HCT116 (cell line): ENCODE data around the gene ELFN2. TPM values are rescaled to one million over a fixed set of nuclear protein-coding genes. Genes with fewer than 3 reads are reported as not detected.

Experiments
- ATAC-seq: fragments of 200-7000 bp; cut with Tn5 transposase; 2 replicates; pipeline ENCODE4 v1.9.1; 2020; ENCODE audit warnings: mild to moderate bottlenecking, moderate library complexity
- BruUV-seq: library from RNA; stranded (reverse); fragments of 400-500 nt; replicated peaks from 2 replicates; lab custom pipeline; 2021; lab: Mats Ljungman, UMichigan
- CTCF ChIA-PET: fragments of 300-600 bp; sonication (Branson Sonifier 250); formaldehyde crosslinking; loops from one replicate; lab custom pipeline; 2021; ENCODE audit warnings: antibody characterized with exemption; lab: Charles Lee
- POLR2A ChIA-PET: fragments of 300-600, 350-600 bp; sonication (Branson Sonifier 250); formaldehyde crosslinking; loops from one replicate; lab custom pipeline; 2021; ENCODE audit warnings: antibody characterized with exemption; lab: Charles Lee
- RAD21 ChIA-PET, 2 experiments: fragments of 300-600 bp; sonication (Branson Sonifier 250); formaldehyde crosslinking; loops; one replicate each; lab custom pipeline; 2023; ENCODE audit warnings: low total read pairs in 2 of 2; ENCODE audit not compliant: uncharacterized antibody in 2 of 2, unreplicated experiment in 2 of 2, low non-redundant PET in 1 of 2; lab: Charles Lee
- DNase-seq: peaks from one replicate; pipeline ENCODE4 v3.0.0-alpha.2; 2010; ENCODE audit warnings: low read depth, low spot score
- H2AFZ ChIP-seq: fragments of 200-600 bp; shearing (Covaris generic), sonication (generic); 2 replicates; pipeline ENCODE4 v1.6.1; 2017; ENCODE audit warnings: low read depth, mixed run types, mixed read lengths, antibody characterized with exemption, low read length; ENCODE audit not compliant: poor library complexity, severe bottlenecking
- H3K27ac ChIP-seq: 2 replicates; pipeline ENCODE4 v1.5.1; 2012; ENCODE audit warnings: low read depth, low read length
- H3K27me3 ChIP-seq: fragments of 200-600 bp; sonication (generic); 2 replicates; pipeline ENCODE4 v1.6.1; 2016; ENCODE audit warnings: mixed run types, low read length, mixed read lengths; ENCODE audit not compliant: insufficient read depth
- H3K36me3 ChIP-seq, 2 experiments: fragments of 200-500 bp in 1 of 2; fragments of 200-600 bp in 1 of 2; sonication (Bioruptor generic) in 1 of 2; sonication (generic) in 1 of 2; 2 replicates each; pipeline versions ENCODE4 v1.5.1 to v1.6.1; 2014 to 2016; ENCODE audit warnings: low read length in 2 of 2, inconsistent platforms in 1 of 2, mixed read lengths in 1 of 2, mixed run types in 1 of 2; ENCODE audit not compliant: insufficient read depth in 2 of 2, control insufficient read depth in 1 of 2
- H3K4me1 ChIP-seq, 2 experiments: fragments of 200-600 bp in 1 of 2; sonication (generic) in 1 of 2; 2 replicates each; pipeline versions ENCODE4 v1.5.1 to v1.6.1; 2012 to 2017; ENCODE audit warnings: low read length in 2 of 2, inconsistent platforms in 1 of 2, mild to moderate bottlenecking in 1 of 2, mixed read lengths in 1 of 2, mixed run types in 1 of 2, moderate library complexity in 1 of 2; ENCODE audit not compliant: insufficient read depth in 2 of 2, control insufficient read depth in 1 of 2
- H3K4me2 ChIP-seq: fragments of 200-600 bp; sonication (generic); 2 replicates; pipeline ENCODE4 v1.6.1; 2017; ENCODE audit warnings: mixed run types, low read length, mixed read lengths
- H3K4me3 ChIP-seq, 2 experiments: fragments of 200-600 bp in 1 of 2; sonication (generic) in 1 of 2; replicated peaks in 1 of 2; 2 replicates each; pipeline ENCODE4 v1.5.1; 2011 to 2016; ENCODE audit warnings: low read length in 2 of 2, control low read depth in 1 of 2, low read depth in 1 of 2, mild to moderate bottlenecking in 1 of 2, mixed read lengths in 1 of 2, mixed run types in 1 of 2
- H3K79me2 ChIP-seq: fragments of 200-600 bp; sonication (generic); 2 replicates; pipeline ENCODE4 v1.6.1; 2017; ENCODE audit warnings: mild to moderate bottlenecking, mixed run types, low read length, moderate library complexity, mixed read lengths; ENCODE audit not compliant: insufficient read depth
- H3K9ac ChIP-seq: fragments of 200-600 bp; sonication (generic); 2 replicates; pipeline ENCODE4 v1.6.1; 2016; ENCODE audit warnings: low read length, mixed read lengths
- H3K9me2 ChIP-seq: fragments of 200-600 bp; sonication (generic), shearing (Covaris generic); 2 replicates; pipeline ENCODE4 v1.6.1; 2017; ENCODE audit warnings: mixed run types, mild to moderate bottlenecking, moderate library complexity; ENCODE audit not compliant: insufficient read depth
- H3K9me3 ChIP-seq, 2 experiments: fragments of 200-500 bp in 1 of 2; fragments of 200-600 bp in 1 of 2; sonication (Bioruptor generic) in 1 of 2; sonication (generic) in 1 of 2; 2 replicates each; pipeline ENCODE4 v1.6.1; 2014 to 2017; ENCODE audit warnings: low read length in 2 of 2, mixed read lengths in 2 of 2, inconsistent platforms in 1 of 2, low read depth in 1 of 2, mild to moderate bottlenecking in 1 of 2, mixed run types in 1 of 2, moderate library complexity in 1 of 2; ENCODE audit not compliant: control insufficient read depth in 1 of 2, insufficient read depth in 1 of 2
- H4K20me1 ChIP-seq: fragments of 200-600 bp; sonication (generic), shearing (Covaris generic); 2 replicates; pipeline ENCODE4 v1.6.1; 2017; ENCODE audit warnings: mixed run types, mild to moderate bottlenecking, moderate library complexity; ENCODE audit not compliant: insufficient read depth
- CTCF ChIP-seq, 3 experiments: fragments of 200-600 bp in 1 of 3; sonication (generic) in 1 of 3; IDR thresholded peaks in 2 of 3; conservative IDR thresholded peaks in 1 of 3; 2 replicates each; pipeline ENCODE4 v1.5.1; 2012 to 2017; ENCODE audit warnings: low read depth in 2 of 3, low read length in 2 of 3, antibody characterized with exemption in 1 of 3, borderline replicate concordance in 1 of 3, control low read depth in 1 of 3, mild to moderate bottlenecking in 1 of 3, mixed read lengths in 1 of 3, mixed run types in 1 of 3, moderate library complexity in 1 of 3; ENCODE audit not compliant: insufficient read depth in 1 of 3
- EGR1 ChIP-seq: IDR thresholded peaks from 2 replicates; pipeline ENCODE4 v1.6.1; 2012; ENCODE audit warnings: low read depth
- ELF1 ChIP-seq: IDR thresholded peaks from 2 replicates; pipeline ENCODE4 v1.6.1; 2012; ENCODE audit warnings: low read depth, borderline replicate concordance
- EZH2phosphoT487 ChIP-seq: fragments of 200-600 bp; IDR thresholded peaks from 2 replicates; pipeline ENCODE4 v1.6.1; 2018; ENCODE audit warnings: antibody characterized with exemption, borderline replicate concordance
- FOSL1 ChIP-seq: IDR thresholded peaks from 2 replicates; pipeline ENCODE4 v1.6.1; 2012; ENCODE audit warnings: low read depth
- JUND ChIP-seq: IDR thresholded peaks from 2 replicates; pipeline ENCODE4 v1.6.1; 2012
- SIN3A ChIP-seq: IDR thresholded peaks from 2 replicates; pipeline ENCODE4 v1.6.1; 2012; ENCODE audit warnings: low read depth
- ZBTB33 ChIP-seq: IDR thresholded peaks from 2 replicates; pipeline ENCODE4 v1.6.1; 2011; ENCODE audit warnings: mild to moderate bottlenecking, low read length, moderate library complexity; ENCODE audit not compliant: insufficient replicate concordance; ENCODE audit errors: extremely low read depth
- ZNF274 ChIP-seq: fragments of 200-500 bp; sonication (Bioruptor generic); IDR thresholded peaks from 2 replicates; pipeline ENCODE4 v1.6.1; 2014; ENCODE audit warnings: mild to moderate bottlenecking, low read depth, low read length, inconsistent platforms
- intact Hi-C: fragments of 100-400 bp; cut with micrococcal nuclease; formaldehyde crosslinking; loops from 2 replicates; pipeline ENCODE4 v1.10.0; 2022
- total RNA-seq: library from RNA; stranded (reverse); gene quantifications from one replicate; pipeline ENCODE4 v1.2.1, GENCODE V29; 2021; ENCODE audit not compliant: unreplicated experiment

Gene ELFN2
- total RNA-seq, 1 experiment from 2014 or later: 45.4 TPM

GRCh38 chr22:37435970-37436603, 8.8 kb upstream of the ELFN2 start:
- BruUV-seq: no TSS peak

More at GRCh38 chr22:37435970-37436603, 8.8 kb upstream of the ELFN2 start:
- TF ChIP-seq EZH2phosphoT487 (no peak), ZNF274 (no peak), ELF1 (no peak), SIN3A (no peak), EGR1 (no peak), FOSL1 (no peak), JUND (no peak), CTCF (IDR thresholded peaks at IDR 0.05 in 2 of 3, conservative IDR thresholded peaks at IDR 0.05 in 1 of 3; ENCODE audit: borderline replicate concordance in 1 of 3, insufficient read depth in 1 of 3, low read depth in 2 of 3, low read length in 2 of 3) (no peak), ZBTB33 (no peak)
- Histone ChIP-seq H3K4me1 (peaks cover 29 to 44% of the 10 kb centered on the region in 2 experiments), H3K9ac (no peak overlapping the region), H3K36me3 (no peaks in the 10 kb centered on the region), H3K4me2 (no peak overlapping the region), H3K79me2 (no peaks in the 10 kb centered on the region), H3K27ac (no peak overlapping the region), H4K20me1 (no peaks in the 10 kb centered on the region), H3K27me3 (no peaks in the 10 kb centered on the region), H3K9me2 (no peaks in the 10 kb centered on the region), H2AFZ (no peak overlapping the region), H3K4me3 (no peak overlapping the region), H3K9me3 (peaks cover 0 to 23% of the 10 kb centered on the region in 2 experiments; a peak in 1 of 4 replicates)
- DNase-seq (no peak), ATAC-seq (no peak)
- intact Hi-C loops: no loop called here
- POLR2A ChIA-PET: no interaction called here
- CTCF ChIA-PET: interaction anchor here (1.0 kb wide), 1 partner anchor 21 kb away, joined by 4 read pairs; no protein-coding TSS in a partner anchor
- RAD21 ChIA-PET: no interaction called here
